ENCODE data around the gene PRKAR1B. TPM values are rescaled to one million over a fixed set of nuclear protein-coding genes. Genes with fewer than 3 reads are reported as not detected.

Gene PRKAR1B
- total and polyA plus RNA-seq, 9 donors = 14.3 to 49.0 (median 34.0) TPM

GRCh38 chr7:550881-551614 is 176.0 kb downstream of the PRKAR1B start:
- H3K27me3 ChIP-seq = no peaks in the 10 kb centered on the region
- H3K36me3 ChIP-seq = no peaks in the 10 kb centered on the region
- intact Hi-C loops (cut with DNase I) = no loop called here
- no peak overlapping the region for H3K4me3 ChIP-seq
- WGBS, 3 donors = 93 to 96% (median 94%) methylated on average over 19 of the region's 19 CpGs
- H3K9me3 ChIP-seq = no peaks in the 10 kb centered on the region
- no peak overlapping the region for H3K27ac ChIP-seq
- no peak for DNase-seq
- no peaks in the 10 kb centered on the region for H3K4me1 ChIP-seq (ENCODE audit: insufficient read depth)
- TF ChIP-seq POLR2A (IDR thresholded peaks at IDR 0.05) = no peak
- TF ChIP-seq EP300 (IDR thresholded peaks at IDR 0.05) = no peak
- no peak for TF ChIP-seq CTCF (IDR thresholded peaks at IDR 0.05)

GRCh38 chr7:549891-550625 is 177.0 kb downstream of the PRKAR1B start:
- Histone ChIP-seq H3K4me3 (no peak overlapping the region), H3K4me1 (ENCODE audit: insufficient read depth) (no peaks in the 10 kb centered on the region), H3K9me3 (no peaks in the 10 kb centered on the region), H3K27me3 (no peaks in the 10 kb centered on the region), H3K27ac (no peak overlapping the region), H3K36me3 (no peaks in the 10 kb centered on the region)
- intact Hi-C loops (cut with DNase I) = loop anchor here in 1 of 4 donors (10.0 kb wide), 1 partner anchor 745 kb away; no protein-coding TSS in a partner anchor
- no peak for DNase-seq
- TF ChIP-seq CTCF (IDR thresholded peaks at IDR 0.05) (no peak), POLR2A (IDR thresholded peaks at IDR 0.05) (no peak), EP300 (IDR thresholded peaks at IDR 0.05) (no peak)
- 93 to 94% (median 93%) methylated on average over 31 of the region's 31 CpGs for WGBS, 3 donors

GRCh38 chr7:549066-549890 is 177.8 kb downstream of the PRKAR1B start:
- Histone ChIP-seq H3K9me3 (no peaks in the 10 kb centered on the region), H3K27ac (no peak overlapping the region), H3K4me1 (ENCODE audit: insufficient read depth) (no peaks in the 10 kb centered on the region), H3K36me3 (no peaks in the 10 kb centered on the region), H3K27me3 (no peaks in the 10 kb centered on the region), H3K4me3 (no peak overlapping the region)
- TF ChIP-seq EP300 (IDR thresholded peaks at IDR 0.05) (no peak), POLR2A (IDR thresholded peaks at IDR 0.05) (no peak), CTCF (IDR thresholded peaks at IDR 0.05) (no peak)
- 84 to 89% (median 85%) methylated on average over 43 of the region's 43 CpGs for WGBS, 3 donors
- DNase-seq = no peak
- intact Hi-C loops (cut with DNase I) = loop anchor here in 1 of 4 donors (10.0 kb wide), 1 partner anchor 746 kb away; no protein-coding TSS in a partner anchor

GRCh38 chr7:548401-548800 is 178.7 kb downstream of the PRKAR1B start:
- H3K4me1 ChIP-seq (ENCODE audit: insufficient read depth) = no peaks in the 10 kb centered on the region
- 93 to 95% (median 94%) methylated on average over 11 of the region's 11 CpGs for WGBS, 3 donors
- no peak overlapping the region for H3K4me3 ChIP-seq

More at GRCh38 chr7:548401-548800, 178.7 kb downstream of the PRKAR1B start:
- no peak overlapping the region for H3K27ac ChIP-seq
- TF ChIP-seq CTCF (IDR thresholded peaks at IDR 0.05) (no peak), EP300 (IDR thresholded peaks at IDR 0.05) (no peak)
- intact Hi-C loops (cut with DNase I) = loop anchor here in 1 of 4 donors (10.0 kb wide), 1 partner anchor 746 kb away; no protein-coding TSS in a partner anchor
- no peaks in the 10 kb centered on the region for H3K36me3 ChIP-seq
- no peak for DNase-seq
- no peaks in the 10 kb centered on the region for H3K9me3 ChIP-seq
- H3K27me3 ChIP-seq = no peaks in the 10 kb centered on the region
